ENCODE data around the gene CNTD1. TPM values are rescaled to one million over a fixed set of nuclear protein-coding genes. Genes with fewer than 3 reads are reported as not detected.

Gene CNTD1
- total and polyA plus RNA-seq, 7 donors: 0.24 to 1.3 (median 0.76) TPM; not detected in 1

GRCh38 chr17:42841975-42842685 is 43.5 kb downstream of the CNTD1 start:
- ATAC-seq (no peak), DNase-seq (no peak)
- Histone ChIP-seq H3K4me3 (no peak overlapping the region), H3K9me3 (no peaks in the 10 kb centered on the region), H3K27me3 (ENCODE audit: insufficient read depth in 3 of 3, low read length in 2 of 3) (no peaks in the 10 kb centered on the region), H3K36me3 (ENCODE audit: insufficient read depth in 1 of 2, low read depth in 1 of 2) (peaks cover 23 to 88% of the 10 kb centered on the region in 2 donors), H3K4me1 (no peaks in the 10 kb centered on the region), H3K27ac (no peak overlapping the region)
- intact Hi-C loops (cut with DNase I): loop anchor here in 1 of 2 donors (5.0 kb wide), 1 partner anchor 90 kb away; no protein-coding TSS in a partner anchor
- TF ChIP-seq, protein P1, sequence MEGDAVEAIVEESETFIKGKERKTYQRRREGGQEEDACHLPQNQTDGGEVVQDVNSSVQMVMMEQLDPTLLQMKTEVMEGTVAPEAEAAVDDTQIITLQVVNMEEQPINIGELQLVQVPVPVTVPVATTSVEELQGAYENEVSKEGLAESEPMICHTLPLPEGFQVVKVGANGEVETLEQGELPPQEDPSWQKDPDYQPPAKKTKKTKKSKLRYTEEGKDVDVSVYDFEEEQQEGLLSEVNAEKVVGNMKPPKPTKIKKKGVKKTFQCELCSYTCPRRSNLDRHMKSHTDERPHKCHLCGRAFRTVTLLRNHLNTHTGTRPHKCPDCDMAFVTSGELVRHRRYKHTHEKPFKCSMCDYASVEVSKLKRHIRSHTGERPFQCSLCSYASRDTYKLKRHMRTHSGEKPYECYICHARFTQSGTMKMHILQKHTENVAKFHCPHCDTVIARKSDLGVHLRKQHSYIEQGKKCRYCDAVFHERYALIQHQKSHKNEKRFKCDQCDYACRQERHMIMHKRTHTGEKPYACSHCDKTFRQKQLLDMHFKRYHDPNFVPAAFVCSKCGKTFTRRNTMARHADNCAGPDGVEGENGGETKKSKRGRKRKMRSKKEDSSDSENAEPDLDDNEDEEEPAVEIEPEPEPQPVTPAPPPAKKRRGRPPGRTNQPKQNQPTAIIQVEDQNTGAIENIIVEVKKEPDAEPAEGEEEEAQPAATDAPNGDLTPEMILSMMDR (IDR thresholded peaks at IDR 0.05): no peak
- WGBS, 3 donors: 76 to 79% (median 77%) methylated on average over 11 of the region's 11 CpGs

DNA sequence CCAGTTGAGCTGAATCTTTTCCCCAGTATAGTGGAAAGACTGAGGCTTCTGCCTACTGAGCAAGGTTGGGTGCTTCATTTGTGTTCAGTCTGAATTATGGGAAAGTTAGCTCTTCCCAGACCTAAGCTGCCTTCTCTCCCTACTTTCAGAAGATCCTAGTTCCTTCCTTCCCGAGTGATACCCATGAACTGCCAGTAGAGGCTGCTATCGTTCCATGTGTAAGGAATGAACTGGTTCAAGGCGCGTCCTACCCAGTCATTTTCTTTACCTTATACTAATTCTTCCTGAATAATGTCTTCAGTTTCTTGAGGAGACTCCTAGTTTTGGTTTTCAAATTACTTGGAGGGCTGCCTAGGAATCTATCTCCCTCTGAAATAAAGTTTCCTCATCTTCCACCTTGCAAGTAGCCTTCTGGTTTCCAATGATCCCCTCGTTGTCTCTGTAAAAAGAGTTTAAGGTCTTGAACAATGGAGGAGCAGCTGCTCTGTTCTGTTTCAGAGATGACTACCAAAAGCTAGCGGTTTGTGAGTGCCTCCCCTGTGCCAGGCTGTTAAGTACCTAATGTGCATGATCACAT is 44.8 kb downstream of the CNTD1 start:
- WGBS, 3 donors: 27 to 39% (median 32%) methylated on average over 6 of the region's 6 CpGs
- ATAC-seq (peak; percentile 50 to 85 (median 74)), DNase-seq (no peak)
- Histone ChIP-seq H3K4me3 (no peak overlapping the region), H3K9me3 (no peaks in the 10 kb centered on the region), H3K27me3 (ENCODE audit: insufficient read depth in 3 of 3, low read length in 2 of 3) (no peaks in the 10 kb centered on the region), H3K27ac (no peak overlapping the region), H3K36me3 (ENCODE audit: insufficient read depth in 1 of 2, low read depth in 1 of 2) (peaks cover 15 to 75% of the 10 kb centered on the region in 2 donors), H3K4me1 (no peaks in the 10 kb centered on the region)
- TF ChIP-seq, protein P1 (IDR thresholded peaks at IDR 0.05): peak; percentile 93
- intact Hi-C loops (cut with DNase I): loop anchor here (1.0 to 5.0 kb wide), 2 partner anchors 89 to 94 kb away; no protein-coding TSS in a partner anchor

DNA sequence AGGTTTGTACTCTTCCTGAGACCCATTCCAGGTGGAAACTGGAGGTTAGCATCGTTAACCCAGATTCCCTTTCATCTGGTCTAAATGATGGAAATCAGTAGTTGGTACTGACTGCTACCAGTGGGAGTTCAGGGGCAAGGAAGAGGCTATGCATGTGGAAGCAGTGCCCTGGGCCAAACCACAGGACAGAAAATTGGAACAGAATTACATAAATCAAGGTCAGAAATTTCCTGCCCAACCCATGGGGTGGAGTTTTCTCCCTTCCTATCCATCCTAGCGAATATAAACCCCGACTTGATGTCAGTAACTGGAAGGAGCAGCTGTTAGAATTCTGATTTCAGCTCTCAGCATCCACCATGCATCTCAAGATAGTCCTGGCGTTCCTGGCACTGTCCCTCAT is 45.6 kb downstream of the CNTD1 start, which contains the start of gene AOC2:
Gene AOC2, plus strand, starts transcription at position 310 of the 400 bp plus-strand sequence. Its CDS starts 47 bp downstream, at position 357.
- 63 to 72% (median 66%) methylated on average over 4 of the region's 4 CpGs for WGBS, 3 donors
- no peaks in the 10 kb centered on the region for H3K4me1 ChIP-seq
- no peak within 1 kb of the TSS for H3K27ac ChIP-seq
- intact Hi-C loops (cut with DNase I): loop anchor here in 1 of 2 donors (5.0 kb wide), 1 partner anchor 88 kb away; no protein-coding TSS in a partner anchor
- H3K27me3 ChIP-seq (ENCODE audit: insufficient read depth in 3 of 3, low read length in 2 of 3): no peaks in the 10 kb centered on the region
- TF ChIP-seq, protein P1 (IDR thresholded peaks at IDR 0.05): no peak
- ATAC-seq (no peak), DNase-seq (no peak)
- H3K9me3 ChIP-seq: no peaks in the 10 kb centered on the region
- no peak within 1 kb of the TSS for H3K4me3 ChIP-seq
- peaks cover 15 to 66% of the 10 kb centered on the region in 2 donors for H3K36me3 ChIP-seq (ENCODE audit: insufficient read depth in 1 of 2, low read depth in 1 of 2)

- Histone ChIP-seq H3K9me3 (no peaks in the 10 kb centered on the region), H3K36me3 (ENCODE audit: insufficient read depth in 1 of 2, low read depth in 1 of 2) (peaks cover 15 to 60% of the 10 kb centered on the region in 2 donors), H3K27me3 (ENCODE audit: insufficient read depth in 3 of 3, low read length in 2 of 3) (no peaks in the 10 kb centered on the region), H3K27ac (no peak overlapping the region), H3K4me3 (no peak overlapping the region), H3K4me1 (no peaks in the 10 kb centered on the region)
- no peak for DNase-seq
- peak in 1 of 4 donors; percentile 12 for ATAC-seq
- 86 to 88% (median 86%) methylated on average over 24 of the region's 24 CpGs for WGBS, 3 donors
- TF ChIP-seq, protein P1 (IDR thresholded peaks at IDR 0.05): no peak
- intact Hi-C loops (cut with DNase I): loop anchor here in 1 of 2 donors (5.0 kb wide), 1 partner anchor 87 kb away; no protein-coding TSS in a partner anchor
Observed at GRCh38 chr17:42844761-42845555, 46.3 kb downstream of the CNTD1 start.

All from psoas muscle (tissue), 8 donors.